HEK293T (cell line): Measurements from ENCODE around the gene KRT85.

Experiments used
- BHLHE40 ChIP-seq: fragments of 450-650 bp; IDR thresholded peaks from 2 replicates; pipeline ENCODE4 v1.6.1; 2016; ENCODE audit warnings: mild to moderate bottlenecking, moderate library complexity, borderline replicate concordance
- FOXK2 ChIP-seq: fragments of 450-650 bp; IDR thresholded peaks from 2 replicates; pipeline ENCODE4 v1.6.1; 2016; ENCODE audit warnings: mild to moderate bottlenecking
- FOXM1 ChIP-seq: fragments of 450-650 bp; IDR thresholded peaks from 2 replicates; pipeline ENCODE4 v1.6.1; 2017; ENCODE audit warnings: mild to moderate bottlenecking, borderline replicate concordance
- LEF1 ChIP-seq: fragments of 450-650 bp; IDR thresholded peaks from 2 replicates; pipeline ENCODE4 v1.6.1; 2017; ENCODE audit warnings: mild to moderate bottlenecking, borderline replicate concordance
- SP1 ChIP-seq: fragments of 450-650 bp; IDR thresholded peaks from 2 replicates; pipeline ENCODE4 v1.6.1; 2017
- ZNF384 ChIP-seq: fragments of 450-650 bp; IDR thresholded peaks from 2 replicates; pipeline ENCODE4 v1.6.1; 2016

- TF ChIP-seq FOXK2 (no peak), SP1 (no peak), LEF1 (no peak), BHLHE40 (no peak), ZNF384 (no peak), FOXM1 (no peak)
Measured at GRCh38 chr12:52350786-52351185, 16.5 kb downstream of the KRT85 start.
